GM18505 (cell line): ENCODE data around the gene MAS1L.
"Not testable (repeated sequence)": the region's sequence is repeated elsewhere in the genome, so short reads cannot be mapped to it uniquely, and the experiment has no call there.

Experiments used
- ATAC-seq: cut with Tn5 transposase; IDR thresholded peaks from one replicate; pipeline ENCODE4 v1.9.1; 2021; ENCODE audit not compliant: unreplicated experiment
- POLR2A ChIP-seq: IDR thresholded peaks from 4 replicates; pipeline ENCODE4 v1.6.1; 2011; ENCODE audit warnings: borderline replicate concordance; ENCODE audit not compliant: insufficient read depth, insufficient read length; ENCODE audit errors: extremely low read depth

The MAS1L gene

GRCh38 chr6:29447670-29448069 is 40.1 kb downstream of the MAS1L start:
- TF ChIP-seq POLR2A: no peak
- ATAC-seq: no peak

GRCh38 chr6:29444031-29444430 is 43.7 kb downstream of the MAS1L start:
- ATAC-seq: not testable (repeated sequence)

- no peak for ATAC-seq
- no peak for TF ChIP-seq POLR2A
These were observed 45.0 kb downstream of the MAS1L start for GRCh38 chr6:29442719-29443118.

GRCh38 chr6:29439006-29439405 is 48.8 kb downstream of the MAS1L start, which contains the start of gene OR10C1:
OR10C1 (plus strand) TSS chr6:29439306; CDS start chr6:29440016, 710 bp downstream.
- ATAC-seq: no peak
- TF ChIP-seq POLR2A: no peak

GRCh38 chr6:29436730-29437129 is 51.0 kb downstream of the MAS1L start:
- ATAC-seq: not testable (repeated sequence)
